ENCODE measurements around the gene MAGI1.
"Not testable (repeated sequence)": the region's sequence is repeated elsewhere in the genome, so short reads cannot be mapped to it uniquely, and the experiment has no call there.

The MAGI1 gene

GRCh38 chr3:66037986-66038369 is 740 bp downstream of the MAGI1 start:
- no peak for DNase-seq

GRCh38 chr3:66037330-66037985 is 1.3 kb downstream of the MAGI1 start:
- DNase-seq, result no peak

- no peak for DNase-seq
Observed at GRCh38 chr3:66036586-66037148, 2.1 kb downstream of the MAGI1 start.

- DNase-seq, result no peak
Observed at GRCh38 chr3:66035763-66036477, 2.8 kb downstream of the MAGI1 start.

GRCh38 chr3:66033241-66034138 is 5.2 kb downstream of the MAGI1 start:
- DNase-seq, result no peak

- DNase-seq, result no peak
Observed at GRCh38 chr3:66031102-66031698, 7.5 kb downstream of the MAGI1 start.

GRCh38 chr3:66029443-66029842 is 9.3 kb downstream of the MAGI1 start:
- no peak for DNase-seq

- no peak for DNase-seq
Observed at GRCh38 chr3:66029014-66029413, 9.7 kb downstream of the MAGI1 start.

GRCh38 chr3:66028457-66028856 is 10.3 kb downstream of the MAGI1 start:
- no peak for DNase-seq

- not testable (repeated sequence) for DNase-seq
Observed at GRCh38 chr3:66027099-66027498, 11.6 kb downstream of the MAGI1 start.

GRCh38 chr3:66023738-66024385 is 14.9 kb downstream of the MAGI1 start:
- no peak for DNase-seq

GRCh38 chr3:66023229-66023628 is 15.5 kb downstream of the MAGI1 start:
- DNase-seq, result no peak

GRCh38 chr3:66021731-66022131 is 17.0 kb downstream of the MAGI1 start:
- no peak for DNase-seq

- no peak for DNase-seq
Observed at GRCh38 chr3:66019896-66020295, 18.8 kb downstream of the MAGI1 start.

- no peak for DNase-seq
Observed at GRCh38 chr3:66018057-66019033, 20.4 kb downstream of the MAGI1 start.

- no peak for DNase-seq
Observed at GRCh38 chr3:66017591-66017990, 21.1 kb downstream of the MAGI1 start.

GRCh38 chr3:66017084-66017483 is 21.6 kb downstream of the MAGI1 start:
- no peak for DNase-seq

GRCh38 chr3:66015841-66016240 is 22.9 kb downstream of the MAGI1 start:
- DNase-seq, result no peak

- no peak for DNase-seq
Observed at GRCh38 chr3:66014651-66015050, 24.1 kb downstream of the MAGI1 start.

GRCh38 chr3:66014056-66014455 is 24.7 kb downstream of the MAGI1 start:
- no peak for DNase-seq

GRCh38 chr3:66012711-66013110 is 26.0 kb downstream of the MAGI1 start:
- no peak for DNase-seq

Data from activated T-cell treated with anti-CD3 and anti-CD28 coated beads for 4 hours (primary cell).